Measurements from ENCODE around the gene SLCO2B1. TPM values are rescaled to one million over a fixed set of nuclear protein-coding genes. Genes with fewer than 3 reads are reported as not detected.

SLCO2B1 gene
- polyA plus RNA-seq, 1 donor: 10.2 TPM

DNA sequence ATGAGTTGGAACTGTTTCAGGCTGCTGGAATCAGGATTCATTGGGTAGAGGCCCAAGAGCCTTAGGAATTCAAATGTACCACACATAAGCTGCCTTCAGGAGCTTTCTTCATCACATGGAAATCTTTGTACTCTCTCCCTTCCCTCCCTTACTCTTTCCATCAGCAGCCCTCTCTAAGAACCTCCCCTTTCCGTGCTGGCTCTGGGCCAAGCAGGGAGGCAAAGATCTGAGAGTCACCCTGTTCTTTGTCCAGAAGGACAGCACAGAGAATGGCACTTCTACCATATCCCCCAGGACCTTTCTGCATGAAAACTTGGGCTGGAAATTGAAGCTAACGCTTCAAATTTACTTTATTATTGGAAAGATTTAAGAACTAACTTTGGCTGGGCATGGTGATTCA, 69.0 kb downstream of the SLCO2B1 start:
- no peak for DNase-seq (ENCODE audit: low read depth)

DNA sequence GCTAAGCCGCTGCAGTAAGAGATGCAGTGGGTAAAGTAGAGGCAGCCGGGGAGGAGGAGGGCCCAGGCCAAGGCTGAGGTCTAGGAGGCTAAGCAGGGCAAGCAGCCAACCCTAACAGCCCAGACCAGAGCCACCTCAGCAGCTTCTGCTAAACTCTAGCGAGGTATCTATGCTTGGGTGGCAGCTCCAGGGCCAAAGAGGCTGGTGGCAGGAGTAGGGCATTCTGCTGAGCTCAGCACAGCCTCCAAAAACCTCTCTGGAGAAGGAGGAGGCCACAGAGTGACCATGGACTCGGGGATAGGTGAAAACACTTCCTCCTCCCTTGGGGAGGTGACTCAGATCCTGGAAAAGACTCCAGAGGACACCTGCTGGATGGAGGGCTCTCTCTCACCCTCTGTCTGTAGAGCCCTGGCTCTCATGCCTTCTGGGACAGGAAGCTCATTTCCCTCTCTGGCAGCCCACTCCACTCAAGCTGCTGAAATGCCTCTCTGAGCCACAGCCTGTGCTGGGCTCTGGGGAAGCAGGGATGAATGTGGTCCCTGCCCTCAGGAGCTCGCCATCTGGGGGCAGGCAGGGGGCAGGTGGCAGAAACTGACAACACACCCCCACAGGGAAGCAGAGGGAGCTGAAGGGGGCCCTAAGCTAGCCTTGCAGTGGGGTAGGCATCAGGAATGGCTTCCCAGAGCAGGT, 73.2 kb downstream of the SLCO2B1 start:
- DNase-seq (ENCODE audit: low read depth): no peak

DNA sequence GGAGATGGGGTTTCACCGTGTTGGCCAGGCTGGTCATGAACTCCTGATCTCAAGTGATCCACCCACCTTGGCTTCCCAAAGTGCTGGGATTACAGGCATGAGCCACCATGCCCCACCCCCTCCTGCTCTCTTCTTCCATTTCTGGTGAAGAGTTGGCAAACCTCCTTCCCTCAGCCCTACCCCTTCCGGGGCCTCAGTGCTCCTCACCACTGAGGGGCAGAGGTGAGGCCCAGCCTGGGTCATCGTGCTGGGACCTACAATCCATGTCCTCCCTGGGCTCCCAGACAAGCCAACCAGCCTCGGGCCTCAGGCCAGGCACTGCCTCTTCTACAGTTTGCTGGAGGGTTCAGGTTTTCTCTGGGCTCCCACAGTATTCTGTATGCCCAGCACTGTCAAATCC, 74.9 kb downstream of the SLCO2B1 start:
- no peak for DNase-seq (ENCODE audit: low read depth)

- no peak for DNase-seq (ENCODE audit: low read depth)
Observed at GRCh38 chr11:75229466-75229865, 78.6 kb downstream of the SLCO2B1 start.

- DNase-seq (ENCODE audit: low read depth): no peak
Observed at GRCh38 chr11:75230621-75231020, 79.7 kb downstream of the SLCO2B1 start.

DNA sequence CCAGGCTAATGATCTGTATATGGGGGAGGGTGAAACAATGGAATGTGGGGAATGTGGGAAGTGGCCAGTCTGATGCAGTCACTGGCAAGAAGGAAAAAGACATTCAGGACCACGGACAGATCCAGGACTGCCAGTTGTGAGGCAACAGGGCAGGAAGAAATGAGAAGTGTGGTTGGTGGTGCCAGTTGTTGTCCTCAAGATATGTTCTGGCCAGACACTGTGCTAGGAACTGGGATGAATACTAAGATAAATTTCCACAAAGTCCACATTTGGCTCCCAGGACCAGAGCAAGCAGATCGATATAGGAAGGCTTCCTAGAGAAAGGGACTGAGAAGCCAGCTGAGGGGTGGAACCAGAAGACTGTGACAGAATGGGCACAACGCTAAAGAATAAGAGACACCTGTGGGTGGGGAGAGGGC, 82.9 kb downstream of the SLCO2B1 start:
- DNase-seq (ENCODE audit: low read depth): no peak

DNA sequence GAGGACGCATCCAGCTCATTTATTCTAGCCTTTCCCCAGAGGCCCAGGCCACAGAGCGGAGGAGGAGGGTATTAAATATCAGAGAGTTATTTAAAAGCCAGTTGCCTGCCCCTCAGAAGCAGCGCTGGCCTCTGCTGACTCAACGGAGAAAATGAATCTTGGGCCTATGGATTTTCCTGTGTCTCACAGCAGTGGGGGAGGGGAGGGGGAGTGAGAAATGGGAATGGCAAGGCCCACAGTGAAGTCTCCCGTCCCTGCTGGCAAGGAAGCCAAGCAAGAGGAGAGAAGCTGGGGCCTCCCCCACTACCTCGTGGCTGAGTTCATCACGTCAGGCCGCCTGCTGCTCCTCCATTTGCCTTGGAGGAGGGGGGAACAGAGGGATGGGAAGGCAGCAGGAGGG, 85.2 kb downstream of the SLCO2B1 start:
- no peak for DNase-seq (ENCODE audit: low read depth)

GRCh38 chr11:75237050-75237449, 86.1 kb downstream of the SLCO2B1 start:
- DNase-seq (ENCODE audit: low read depth): no peak

- no peak for DNase-seq (ENCODE audit: low read depth)
Observed at GRCh38 chr11:75238595-75239440, 87.9 kb downstream of the SLCO2B1 start.

- DNase-seq (ENCODE audit: low read depth): no peak
Observed at GRCh38 chr11:75239531-75240290, 88.8 kb downstream of the SLCO2B1 start.

GRCh38 chr11:75240311-75241035, 89.6 kb downstream of the SLCO2B1 start, which contains the start of gene TPBGL:
TPBGL (plus strand) TSS chr11:75240774; CDS start chr11:75241050, 276 bp downstream.
- no peak for DNase-seq (ENCODE audit: low read depth)

DNA sequence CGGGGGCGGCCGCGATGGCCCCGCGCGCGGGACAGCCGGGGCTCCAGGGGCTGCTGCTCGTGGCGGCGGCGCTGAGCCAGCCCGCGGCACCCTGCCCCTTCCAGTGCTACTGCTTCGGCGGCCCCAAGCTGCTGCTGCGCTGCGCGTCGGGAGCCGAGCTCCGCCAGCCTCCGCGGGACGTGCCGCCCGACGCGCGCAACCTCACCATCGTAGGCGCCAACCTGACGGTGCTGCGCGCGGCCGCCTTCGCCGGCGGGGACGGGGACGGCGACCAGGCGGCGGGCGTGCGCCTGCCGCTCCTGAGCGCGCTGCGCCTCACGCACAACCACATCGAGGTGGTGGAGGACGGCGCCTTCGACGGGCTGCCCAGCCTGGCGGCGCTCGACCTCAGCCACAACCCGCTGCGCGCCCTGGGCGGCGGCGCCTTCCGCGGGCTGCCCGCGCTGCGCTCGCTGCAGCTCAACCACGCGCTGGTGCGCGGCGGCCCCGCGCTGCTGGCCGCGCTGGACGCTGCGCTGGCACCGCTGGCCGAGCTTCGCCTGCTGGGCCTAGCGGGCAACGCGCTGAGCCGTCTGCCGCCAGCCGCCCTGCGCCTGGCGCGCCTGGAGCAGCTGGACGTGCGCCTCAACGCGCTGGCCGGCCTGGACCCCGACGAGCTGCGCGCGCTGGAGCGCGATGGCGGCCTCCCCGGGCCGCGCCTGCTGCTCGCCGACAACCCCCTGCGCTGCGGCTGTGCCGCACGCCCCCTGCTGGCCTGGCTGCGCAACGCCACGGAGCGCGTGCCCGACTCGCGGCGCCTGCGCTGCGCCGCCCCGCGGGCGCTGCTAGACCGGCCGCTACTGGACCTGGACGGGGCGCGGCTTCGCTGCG, 90.4 kb downstream of the SLCO2B1 start:
- peak; percentile 78 for DNase-seq (ENCODE audit: low read depth)

GRCh38 chr11:75241906-75242644, 91.2 kb downstream of the SLCO2B1 start:
- no peak for DNase-seq (ENCODE audit: low read depth)

- no peak for DNase-seq (ENCODE audit: low read depth)
Observed at GRCh38 chr11:75242722-75243600, 92.1 kb downstream of the SLCO2B1 start.

DNA sequence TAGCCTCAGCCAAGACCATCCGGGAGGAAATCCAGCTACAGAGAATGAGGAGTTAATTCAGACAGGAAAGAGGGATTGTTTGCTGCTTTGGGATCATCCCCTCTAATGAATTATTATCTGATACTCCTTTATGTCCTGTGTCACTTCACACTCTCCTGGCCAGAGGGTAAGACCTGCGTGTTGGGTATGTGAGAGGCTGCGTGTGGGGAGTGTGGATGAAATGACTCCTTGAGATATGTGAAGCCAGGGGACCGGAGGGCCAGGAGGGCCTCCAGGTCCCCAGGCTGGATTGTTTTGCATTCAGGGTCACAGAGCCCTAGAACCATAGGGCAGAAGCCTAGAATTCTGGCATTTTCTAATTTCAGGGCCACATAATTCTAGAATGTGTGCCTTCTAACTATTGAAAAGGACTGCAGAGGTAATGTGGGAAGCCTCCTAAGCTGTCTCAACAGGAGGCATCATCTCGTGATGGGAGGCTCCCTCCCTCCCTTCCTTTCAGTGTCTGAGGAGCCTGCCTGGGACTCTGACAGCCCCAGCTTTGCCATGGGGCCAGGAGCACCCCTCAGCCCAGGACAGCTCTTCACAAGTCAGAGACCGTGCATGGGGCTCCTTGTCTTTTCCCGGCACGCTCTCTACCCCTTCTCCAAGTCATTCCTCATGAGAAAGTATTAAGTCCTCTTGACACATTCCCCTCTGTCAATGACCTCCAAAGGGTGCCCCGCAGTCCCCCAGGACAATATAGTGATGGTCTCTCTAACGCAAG, 93.3 kb downstream of the SLCO2B1 start:
- DNase-seq (ENCODE audit: low read depth): no peak

DNA sequence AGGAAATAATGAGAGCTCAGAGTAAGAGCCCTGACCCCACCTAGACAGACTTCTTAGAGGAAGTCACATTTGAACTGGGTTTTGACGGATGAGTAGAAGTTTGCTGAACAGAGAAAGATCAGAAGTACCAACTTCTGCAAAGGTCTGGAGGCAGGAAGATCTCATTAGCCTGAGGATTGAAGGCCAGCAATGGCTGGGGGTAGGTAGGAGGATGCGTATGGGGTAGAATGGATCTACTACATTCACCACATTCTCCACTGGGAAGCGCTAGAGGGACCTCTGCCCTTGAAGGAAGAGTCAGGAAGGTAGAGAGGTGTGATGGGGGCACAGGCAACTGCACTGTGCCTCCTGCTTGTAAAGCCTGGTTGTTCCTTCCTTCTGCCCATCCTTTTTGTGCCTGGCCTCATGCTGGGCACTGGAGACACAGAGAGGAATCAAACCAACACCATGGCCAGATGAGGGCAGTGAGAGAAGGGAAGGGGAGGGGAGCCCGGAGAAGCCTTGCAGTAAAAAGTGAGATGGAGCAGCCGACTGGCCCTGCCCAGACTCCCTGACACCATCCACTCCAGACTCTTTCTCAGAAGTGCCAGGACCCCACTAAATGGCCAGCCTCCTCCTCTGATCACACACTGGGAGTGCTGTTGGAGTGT, 94.6 kb downstream of the SLCO2B1 start:
- DNase-seq (ENCODE audit: low read depth): no peak

DNA sequence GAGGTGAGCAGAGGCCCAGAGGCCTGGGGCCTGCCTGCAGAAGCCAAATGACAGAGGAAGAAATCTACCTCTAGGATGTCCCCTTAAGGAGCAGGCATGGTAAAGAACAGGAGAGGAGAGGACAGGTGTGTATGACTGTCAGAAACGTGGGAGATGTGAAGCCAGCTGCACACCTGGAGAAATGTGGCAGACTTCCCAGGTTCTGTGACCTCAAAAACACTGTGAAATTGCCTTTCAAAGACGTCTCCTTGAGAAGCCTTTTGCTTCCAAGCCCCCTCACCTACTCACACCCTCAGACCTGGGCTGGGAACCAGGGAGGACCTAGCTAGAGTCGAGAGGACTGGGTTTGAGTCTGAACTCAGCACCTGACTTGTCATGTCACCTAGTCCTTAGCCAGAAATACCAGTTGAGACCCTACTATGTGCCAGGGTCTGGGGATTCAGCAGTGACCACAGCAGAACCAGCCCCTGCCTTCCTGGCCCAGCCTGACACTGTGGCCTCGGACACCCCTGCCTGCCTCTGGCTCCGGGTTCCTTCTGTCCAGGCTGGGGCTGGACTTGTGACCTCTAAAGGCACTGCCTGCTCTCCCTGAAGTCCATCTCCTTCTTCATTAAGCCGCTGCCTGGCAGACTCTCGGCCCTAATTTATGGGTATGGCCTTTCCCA, 95.2 kb downstream of the SLCO2B1 start:
- DNase-seq (ENCODE audit: low read depth): no peak

Measured in forelimb muscle (tissue), 1 donor.